Activated CD8-positive, alpha-beta memory T cell treated with anti-CD3 and anti-CD28 coated beads, Interleukin-2, amount 50 U/mL, for 24 hours (primary cell): Measurements from ENCODE around the gene ISLR.

Source experiments
- DNase-seq: peaks from one replicate; pipeline ENCODE4 v3.0.0-alpha.2; 2020; ENCODE audit errors: extremely low read depth

The ISLR gene

DNA sequence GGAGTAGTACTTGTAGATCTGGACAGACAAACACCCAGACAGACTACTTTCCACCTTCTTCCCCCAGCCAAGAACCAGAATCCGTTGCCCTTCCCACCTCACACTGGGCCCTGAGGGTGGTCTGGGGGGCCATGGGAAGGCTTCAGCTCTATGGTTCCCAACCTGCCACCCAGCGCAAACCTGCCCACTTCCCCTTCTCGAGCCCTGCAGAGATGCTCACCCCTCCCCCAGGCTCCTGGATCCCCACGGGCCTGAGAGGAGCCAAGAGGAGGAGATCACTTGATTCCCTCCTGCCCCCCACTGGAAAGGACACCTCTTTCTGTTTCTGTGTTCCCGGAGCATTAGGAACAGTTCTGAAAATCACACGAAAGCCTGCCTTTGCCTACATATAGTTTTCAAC lies 20.4 kb downstream of the ISLR start:
- no peak for DNase-seq

GRCh38 chr15:74194572-74195559 lies 21.4 kb downstream of the ISLR start:
- DNase-seq, result no peak

- no peak for DNase-seq
These were observed 22.7 kb downstream of the ISLR start for GRCh38 chr15:74196175-74196574.

GRCh38 chr15:74197176-74197965 lies 23.9 kb downstream of the ISLR start:
- DNase-seq, result no peak

- no peak for DNase-seq
These were observed 25.8 kb downstream of the ISLR start for GRCh38 chr15:74199297-74199652.

DNA sequence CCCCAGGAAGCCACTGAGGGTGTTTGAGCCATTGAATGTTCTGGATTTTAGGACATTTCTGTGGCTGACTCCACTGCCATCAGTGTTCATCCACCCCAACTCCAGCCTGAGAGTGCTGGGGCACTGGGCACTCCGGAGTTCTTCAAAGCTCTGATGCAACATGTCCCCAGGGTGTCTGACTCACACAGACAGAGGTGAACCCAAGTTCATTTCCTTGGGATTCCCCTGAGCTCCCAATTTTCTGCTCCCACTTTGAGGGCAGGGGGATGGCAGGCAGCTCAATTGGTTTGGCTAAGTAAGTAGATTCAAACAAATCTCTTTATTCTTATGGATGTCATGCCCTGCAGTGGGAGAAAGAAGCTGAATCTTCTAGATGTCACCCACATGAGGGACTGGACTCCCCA lies 26.9 kb downstream of the ISLR start:
- no peak for DNase-seq

GRCh38 chr15:74200871-74201419 lies 27.4 kb downstream of the ISLR start:
- no peak for DNase-seq

DNA sequence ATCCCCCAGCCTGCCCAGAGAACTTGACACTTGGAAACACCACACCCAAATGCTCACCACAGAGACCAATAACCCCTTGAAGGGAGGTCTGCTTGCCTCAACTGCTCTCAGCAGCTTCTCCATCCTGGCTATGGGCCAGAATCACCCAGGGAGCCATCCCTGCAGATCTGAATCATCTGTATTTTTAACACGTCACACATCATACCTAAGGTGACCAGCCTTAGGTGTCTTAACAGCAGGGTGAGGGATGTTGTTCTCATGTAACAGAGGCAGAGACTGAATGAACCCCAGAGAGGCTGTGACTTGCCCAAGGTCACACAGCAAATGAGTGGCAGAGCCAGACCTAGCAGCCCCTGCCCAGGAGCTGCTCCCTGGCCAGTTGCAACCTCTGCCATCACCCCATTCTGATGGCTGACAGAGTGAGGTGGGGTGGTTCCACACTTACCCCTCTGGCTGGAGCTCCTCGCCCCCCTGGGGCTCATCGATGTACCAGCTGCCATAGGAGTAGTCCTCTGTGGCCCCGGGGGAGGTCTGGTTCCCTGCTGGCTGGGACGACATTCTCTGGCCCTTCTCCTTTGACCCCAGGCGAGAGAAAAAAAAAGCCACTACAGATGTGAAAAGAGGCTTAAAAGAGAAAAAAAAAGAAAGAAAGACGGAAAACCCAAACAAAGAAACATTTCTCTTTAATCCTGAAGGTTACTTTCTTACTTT lies 28.4 kb downstream of the ISLR start:
- DNase-seq, result no peak

DNA sequence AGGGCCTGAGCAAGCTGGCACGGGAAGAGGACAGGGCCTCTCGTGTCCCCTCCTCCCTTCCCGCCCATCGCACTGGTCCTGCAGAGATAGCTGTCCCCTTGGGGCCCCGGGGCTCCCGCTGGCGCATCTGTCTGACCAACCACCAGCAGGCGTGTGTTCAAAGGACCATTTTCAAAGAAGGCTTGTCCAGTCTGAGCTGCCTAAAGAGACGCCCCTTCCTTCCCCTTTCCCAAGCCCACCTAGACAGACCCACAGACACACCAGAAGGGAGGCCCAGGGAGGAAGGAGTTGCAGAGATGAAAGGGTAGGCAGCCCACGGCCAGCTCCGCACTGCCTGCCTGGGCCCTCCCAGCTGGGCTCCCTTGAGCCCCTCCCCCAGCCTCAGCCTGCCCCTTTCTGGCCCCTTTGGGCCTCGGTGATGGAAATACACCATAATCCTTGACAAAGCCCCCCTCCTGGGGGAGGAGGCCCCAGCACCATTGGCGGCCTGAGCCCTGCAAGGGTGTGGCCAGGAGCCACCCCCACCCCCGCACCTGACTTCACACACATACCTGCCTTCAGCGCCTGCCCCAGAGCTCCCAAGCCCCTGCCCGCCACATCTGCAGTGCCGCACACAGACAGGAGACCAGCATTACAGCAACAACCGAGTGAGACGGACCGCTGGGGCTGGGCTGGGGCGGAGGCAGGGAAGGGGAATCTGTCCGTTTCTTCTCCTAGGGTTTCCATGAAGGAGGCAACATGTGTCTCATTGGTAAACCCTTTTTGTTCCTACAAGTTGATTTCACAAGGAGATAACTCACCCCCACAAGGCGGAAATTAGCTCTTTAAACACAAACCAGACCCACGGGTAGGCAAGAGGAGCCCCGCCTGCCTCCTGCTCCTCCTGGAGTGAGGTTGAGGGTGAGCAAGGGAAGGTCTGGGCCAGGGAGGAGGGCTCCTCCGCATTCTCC lies 29.2 kb downstream of the ISLR start, which contains the start of gene STRA6:
TSS of gene STRA6 (minus strand) at position 336 of the 950 bp plus-strand sequence. CDS start 520 bp downstream, outside the sequence.
- no peak for DNase-seq

DNA sequence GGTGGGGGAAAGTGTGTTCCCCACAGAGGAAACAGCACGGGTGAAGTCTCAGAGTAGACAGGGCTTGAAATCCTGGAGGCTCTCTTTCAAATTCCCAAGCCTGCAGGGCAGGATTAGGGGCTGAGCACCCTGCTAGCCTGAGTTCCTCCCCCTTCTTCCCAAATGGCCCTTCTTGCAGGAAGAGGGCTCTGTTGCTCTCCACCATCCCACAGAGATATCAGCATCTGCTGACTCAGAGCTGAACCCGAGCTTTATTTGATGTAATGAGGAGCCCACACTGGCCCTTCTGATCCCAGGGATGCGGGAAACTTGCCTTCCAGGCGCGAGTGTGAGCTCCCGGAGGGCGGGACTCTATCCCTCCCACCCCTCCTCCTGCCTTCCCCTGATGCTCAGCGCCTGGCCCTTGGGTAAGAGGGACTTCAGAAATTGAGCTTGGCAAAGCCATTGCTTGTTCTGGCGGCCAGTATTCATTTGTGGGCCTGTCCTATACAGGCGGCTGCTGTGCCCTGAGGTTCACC lies 30.5 kb downstream of the ISLR start:
- no peak for DNase-seq

- no peak for DNase-seq
These were observed 32.1 kb downstream of the ISLR start for GRCh38 chr15:74205582-74205947.

DNA sequence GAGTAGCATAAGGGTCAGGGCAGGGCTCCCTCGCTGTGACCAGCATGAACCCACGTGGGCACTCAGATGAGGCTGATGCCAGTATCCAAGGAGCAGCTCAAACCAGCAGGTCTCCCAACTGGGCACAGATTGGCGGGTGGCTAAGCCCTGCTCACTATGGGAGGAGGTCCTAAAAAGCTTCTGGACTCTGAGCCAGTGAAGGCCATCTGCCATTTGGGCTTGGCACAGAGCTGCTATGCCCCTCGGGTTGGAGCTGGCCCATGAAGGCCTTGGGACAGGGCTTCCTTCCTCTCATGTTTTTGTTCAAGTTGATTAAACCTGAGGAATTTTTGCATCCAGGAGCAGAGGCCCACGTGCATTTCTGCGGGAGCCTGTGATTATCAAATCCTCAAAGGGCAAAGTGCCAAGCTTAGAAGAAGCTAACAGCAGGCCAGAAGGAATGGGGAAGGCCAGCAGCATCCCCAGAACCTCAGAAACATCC lies 33.3 kb downstream of the ISLR start:
- DNase-seq, result no peak

GRCh38 chr15:74207652-74208440 lies 34.3 kb downstream of the ISLR start:
- no peak for DNase-seq

GRCh38 chr15:74208496-74208895 lies 35.0 kb downstream of the ISLR start:
- no peak for DNase-seq

DNA sequence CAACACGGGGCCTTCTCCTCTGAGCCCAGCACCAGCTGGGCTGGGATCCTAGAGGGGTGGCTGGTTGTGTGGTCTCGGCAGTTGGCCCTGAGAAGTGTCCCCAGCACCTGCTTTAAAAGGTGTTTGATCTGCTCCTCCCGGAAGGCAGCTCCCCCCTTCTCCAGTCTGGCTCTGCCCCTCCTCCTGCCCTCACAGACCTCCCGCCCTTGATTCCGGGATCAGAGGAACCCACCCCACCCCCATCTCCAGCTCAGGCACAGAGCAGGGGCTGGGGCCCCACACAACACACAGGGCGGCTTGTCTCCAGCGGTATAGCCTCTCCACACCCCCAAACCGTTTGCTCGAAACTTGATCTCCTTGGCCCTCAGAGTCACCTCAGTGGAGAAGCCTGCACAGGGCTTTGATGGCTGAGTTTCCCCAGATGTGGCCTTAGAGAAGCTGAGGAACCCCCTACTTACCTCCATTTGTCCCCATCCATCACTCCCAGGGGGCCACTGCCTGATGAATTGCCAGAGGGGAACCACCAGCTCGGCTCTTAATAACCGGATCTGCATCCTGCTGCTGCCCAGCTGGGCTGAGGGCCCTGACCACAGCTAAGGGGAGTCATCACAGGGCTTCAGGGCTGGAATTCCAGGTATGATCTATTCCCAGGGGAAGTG lies 35.5 kb downstream of the ISLR start:
- no peak for DNase-seq

- DNase-seq, result no peak
These were observed 36.0 kb downstream of the ISLR start for GRCh38 chr15:74209560-74209958.

GRCh38 chr15:74209997-74210671 lies 36.6 kb downstream of the ISLR start:
- DNase-seq, result no peak

GRCh38 chr15:74210729-74211128 lies 37.2 kb downstream of the ISLR start:
- DNase-seq, result no peak
